ENCODE results near the gene PRKAA1. TPM values are rescaled to one million over a fixed set of nuclear protein-coding genes. Genes with fewer than 3 reads are reported as not detected.
A peak's percentile ranks its signal among the peaks of the same experiment; 100 is the strongest.

PRKAA1 gene
- total and polyA plus RNA-seq, 2 of the 4 experiments (the other 2 are of a cell fraction), result 47.7 to 94.1 TPM

- TF ChIP-seq ELK1 (IDR thresholded peaks at IDR 0.05; ENCODE audit: borderline replicate concordance, low read depth, low read length), result no peak
- no peak for TF ChIP-seq CEBPB (IDR thresholded peaks at IDR 0.05; ENCODE audit: low read depth, low read length)
Measured at GRCh38 chr5:40754381-40755092, 43.6 kb downstream of the PRKAA1 start (continued).

DNA sequence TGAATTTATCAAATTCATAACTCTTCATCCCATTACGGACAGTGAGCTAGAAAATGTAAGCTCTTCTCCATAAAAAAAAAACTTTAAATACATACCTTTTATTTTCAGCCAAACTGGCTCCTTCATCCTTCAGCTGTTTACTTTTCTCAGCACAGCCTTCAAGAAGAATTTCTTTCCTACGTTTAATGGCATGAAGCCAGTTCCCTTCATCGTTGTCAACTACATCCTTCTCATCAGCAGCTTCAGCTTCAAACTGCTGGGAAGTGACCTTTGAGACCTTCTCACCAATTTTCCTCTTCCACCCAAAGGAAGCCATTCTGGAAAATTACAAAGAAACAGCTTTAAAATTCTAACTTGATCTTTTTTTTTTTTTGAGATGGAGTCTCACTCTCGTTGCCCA is 51.5 kb downstream of the PRKAA1 start:
- Histone ChIP-seq H3K9me3 (ENCODE audit: control insufficient read depth, insufficient read depth, low read length) (no peaks in the 10 kb centered on the region), H3K23ac (ENCODE audit: low read depth, low read length) (no peak overlapping the region), H2AFZ (replicated peaks; ENCODE audit: low read length, poor library complexity) (no peak overlapping the region), H3K4ac (ENCODE audit: low read depth, low read length) (no peak overlapping the region), H2BK15ac (ENCODE audit: low read depth, low read length) (no peak overlapping the region), H2BK20ac (ENCODE audit: low read depth, low read length) (no peak overlapping the region), H2AK5ac (ENCODE audit: low read depth, low read length) (no peak overlapping the region), H3K14ac (replicated peaks; ENCODE audit: low read depth, low read length) (no peak overlapping the region), H2BK5ac (ENCODE audit: low read depth, low read length, poor library complexity, severe bottlenecking) (no peak overlapping the region), H4K8ac (ENCODE audit: low read depth in 2 of 2, low read length in 2 of 2) (no peak overlapping the region), H3K56ac (ENCODE audit: extremely low read depth, insufficient read depth, low read length) (no peak overlapping the region), H3K9ac (ENCODE audit: low read depth, low read length) (no peak overlapping the region), H2AK9ac (replicated peaks; ENCODE audit: low read depth, low read length, poor library complexity) (no peak overlapping the region), H3K79me1 (ENCODE audit: low read depth in 1 of 2, low read length in 2 of 2) (peaks cover 11 to 35% of the 10 kb centered on the region in 2 experiments), H3K18ac (ENCODE audit: low read depth, low read length) (no peak overlapping the region), H3K4me2 (ENCODE audit: low read depth, low read length) (no peak overlapping the region), H2BK120ac (ENCODE audit: low read depth, low read length) (no peak overlapping the region), H3K36me3 (ENCODE audit: control insufficient read depth, insufficient read depth, low read length) (peaks cover 4% of the 10 kb centered on the region), H4K5ac (ENCODE audit: low read depth, low read length) (no peak overlapping the region), H4K91ac (ENCODE audit: insufficient read depth, low read depth, low read length) (no peak overlapping the region), H4K20me1 (ENCODE audit: insufficient read depth, low read length) (no peaks in the 10 kb centered on the region), H3K9me1 (ENCODE audit: insufficient read depth, low read length) (no peaks in the 10 kb centered on the region; the same call in 1 of the 2 replicates), H3K27ac (ENCODE audit: insufficient read depth, low read length) (no peak overlapping the region), H3K27me3 (ENCODE audit: control insufficient read depth, insufficient read depth, low read length) (no peaks in the 10 kb centered on the region), H3K4me3 (ENCODE audit: insufficient read depth, low read depth, low read length) (no peak overlapping the region), H3K4me1 (ENCODE audit: control insufficient read depth, insufficient read depth, low read length) (peaks cover 2% of the 10 kb centered on the region; the same call in 1 of the 2 replicates)
- ChIA-PET CTCF (interaction anchor here (0.6 to 1.0 kb wide), 6 partner anchors 11 to 1189 kb away, joined by 3 to 6 read pairs (median 4); no protein-coding TSS in a partner anchor), POLR2A (ENCODE audit: unreplicated experiment) (interaction anchor here (0.6 kb wide), 2 partner anchors 168 to 364 kb away, joined by 3 read pairs; no protein-coding TSS in a partner anchor)
- no peak for TF ChIP-seq BHLHE40 (IDR thresholded peaks at IDR 0.05; ENCODE audit: low read depth, low read length)
- WGBS, 2 experiments (ENCODE audit: extremely low coverage in 2 of 2, insufficient read length in 1 of 2), result 50% methylated on average over 2 of the region's 4 CpGs; no CpG with 5 or more reads in 1 of the 2 experiments
- intact Hi-C loops (cut with micrococcal nuclease), result no loop called here
- BruUV-seq (replicated peaks), result no TSS peak
- in situ Hi-C loops (cut with MboI; ENCODE audit: low sequenced_read_pairs), result no loop called here
- ATAC-seq (ENCODE audit: low read depth), result no peak
- DNase-seq, result peak; percentile 32
- dilution Hi-C loops (cut with HindIII; ENCODE audit: low sequenced_read_pairs, unreplicated experiment), result no loop called here
